HG02981 (cell line): ENCODE data around the gene KCNC1.

Source experiments
- ATAC-seq: cut with Tn5 transposase; IDR thresholded peaks from one replicate; pipeline ENCODE4 v1.9.1; 2021; ENCODE audit warnings: mild to moderate bottlenecking, moderate library complexity; ENCODE audit not compliant: unreplicated experiment

Gene KCNC1

GRCh38 chr11:17772704-17773600 is 38.4 kb downstream of the KCNC1 start:
- no peak for ATAC-seq

DNA sequence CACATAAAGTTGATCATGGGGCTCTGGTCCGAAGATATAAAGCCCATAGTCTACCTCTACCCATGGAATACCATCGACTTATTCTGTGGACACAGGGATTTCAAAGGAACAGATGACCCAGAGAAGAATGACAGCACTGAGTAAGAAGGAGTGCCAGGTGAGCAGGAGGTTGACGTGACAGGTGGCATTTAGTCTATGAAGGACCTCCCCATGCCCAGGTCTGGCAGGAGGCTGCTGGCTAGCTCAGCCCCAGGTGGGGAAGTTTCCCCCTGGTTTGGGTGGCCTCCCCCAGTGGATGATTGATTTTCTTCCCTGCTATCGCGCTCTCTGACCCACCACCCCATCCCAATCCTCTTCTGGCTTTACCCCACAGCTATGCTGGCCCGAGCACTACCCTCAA is 39.1 kb downstream of the KCNC1 start:
- no peak for ATAC-seq

DNA sequence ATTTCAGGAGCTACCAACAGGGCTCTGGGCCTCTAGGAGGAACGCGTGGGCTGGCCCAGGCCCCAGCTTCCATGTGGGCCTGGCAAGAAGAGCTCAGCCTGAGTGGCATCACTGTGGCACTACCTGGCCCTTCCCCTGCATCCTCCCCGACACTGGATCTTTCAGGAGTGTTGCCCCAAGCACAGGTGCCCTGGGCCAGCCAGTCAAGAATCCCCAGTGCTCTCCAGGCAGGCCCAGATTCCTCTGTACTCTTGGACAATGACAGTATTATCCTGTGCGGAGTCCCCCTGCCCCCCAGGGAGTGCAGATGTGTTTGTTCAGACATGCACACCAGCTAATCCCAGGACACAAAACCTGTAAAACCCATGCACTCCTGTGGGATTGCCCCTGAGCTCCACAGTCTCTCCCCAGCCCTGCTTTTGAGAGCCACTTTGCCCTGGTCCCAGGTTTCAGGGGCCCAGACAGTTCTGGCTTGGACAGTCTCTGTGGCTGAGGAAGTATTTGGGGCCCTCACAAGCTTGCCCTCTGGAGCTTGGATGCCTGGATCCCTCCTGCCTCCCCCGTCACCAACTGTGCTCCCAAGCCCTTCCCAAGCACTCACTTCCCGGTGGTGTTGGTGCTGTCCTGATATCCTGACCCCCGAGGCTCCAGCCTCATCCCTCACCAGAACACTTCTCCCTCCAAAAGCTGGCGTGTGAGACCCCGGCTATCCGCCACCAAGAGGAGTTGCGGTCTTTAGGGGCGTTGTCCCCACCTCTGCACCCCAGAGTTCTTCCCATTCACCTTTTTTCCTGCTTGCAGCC is 39.9 kb downstream of the KCNC1 start:
- no peak for ATAC-seq

- ATAC-seq = no peak
Observed at GRCh38 chr11:17775035-17775348, 40.4 kb downstream of the KCNC1 start.

GRCh38 chr11:17775507-17776211 is 41.1 kb downstream of the KCNC1 start:
- no peak for ATAC-seq

GRCh38 chr11:17776212-17776875 is 41.8 kb downstream of the KCNC1 start:
- no peak for ATAC-seq

DNA sequence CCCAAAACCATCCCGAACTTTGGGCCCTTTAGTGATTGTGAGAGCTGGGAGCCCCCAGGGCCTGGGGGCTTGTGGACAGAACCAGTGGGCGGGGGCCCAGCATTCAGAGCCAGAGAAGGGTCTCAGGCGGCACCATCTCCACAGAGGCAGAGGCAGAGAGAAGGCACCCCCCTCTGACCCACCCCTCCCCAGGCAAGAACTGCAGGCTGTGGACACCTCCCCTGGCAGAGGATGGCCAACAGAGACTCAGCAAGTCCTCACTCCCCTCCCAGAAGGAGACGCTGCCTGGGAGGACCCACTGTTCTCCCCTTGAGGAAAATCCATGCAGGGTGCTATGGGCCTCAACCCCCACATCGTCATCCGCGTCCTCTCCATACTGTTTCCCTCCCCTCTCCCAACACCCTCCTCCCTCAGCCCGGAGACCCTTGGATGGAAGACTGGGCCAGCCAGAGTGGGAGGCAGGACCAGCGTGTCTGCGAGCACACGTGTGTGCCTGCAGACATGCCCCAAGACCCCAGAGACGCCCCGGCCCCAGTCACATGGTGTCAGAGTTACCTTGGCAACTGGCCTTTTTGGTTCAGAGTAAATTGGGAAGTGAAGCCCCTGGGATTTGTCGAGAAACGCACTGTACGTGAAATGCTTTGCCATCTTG is 42.6 kb downstream of the KCNC1 start:
- ATAC-seq = no peak

DNA sequence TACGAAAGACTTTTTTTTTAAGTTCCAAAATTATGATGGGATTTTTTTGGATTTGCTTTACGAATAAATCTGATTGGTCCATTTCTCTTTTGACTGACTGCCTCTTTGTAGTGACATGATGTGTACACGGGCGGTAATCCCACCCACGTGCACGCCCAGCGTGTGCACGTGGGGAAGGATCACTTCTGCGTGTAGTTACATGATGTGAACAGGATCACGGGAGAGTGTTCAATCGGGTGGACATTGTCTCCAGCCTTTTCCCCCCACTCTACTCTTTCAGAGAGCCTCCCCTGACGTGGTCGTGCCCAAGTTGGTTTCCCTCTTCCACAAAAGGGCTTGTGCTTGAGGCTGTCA is 43.1 kb downstream of the KCNC1 start:
- ATAC-seq = no peak

DNA sequence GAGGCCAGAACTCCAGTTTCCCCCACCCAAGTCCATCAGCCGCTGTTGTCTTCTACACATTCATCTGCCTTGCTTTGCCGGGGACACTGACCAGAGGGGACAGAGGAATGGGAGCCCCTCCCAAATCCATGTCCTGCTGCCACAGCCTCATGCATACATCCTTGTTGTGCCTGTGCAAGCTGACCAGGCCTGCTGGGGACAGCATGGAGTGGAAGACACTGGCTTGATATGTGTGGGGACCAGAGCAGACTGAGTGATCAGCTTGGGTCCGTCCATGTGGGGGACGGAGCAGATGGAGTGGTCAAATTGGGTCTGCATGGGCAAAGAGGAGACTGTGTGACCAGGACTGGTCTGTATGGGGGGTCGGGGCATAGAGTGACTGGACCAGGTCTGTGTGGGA is 43.8 kb downstream of the KCNC1 start:
- no peak for ATAC-seq

DNA sequence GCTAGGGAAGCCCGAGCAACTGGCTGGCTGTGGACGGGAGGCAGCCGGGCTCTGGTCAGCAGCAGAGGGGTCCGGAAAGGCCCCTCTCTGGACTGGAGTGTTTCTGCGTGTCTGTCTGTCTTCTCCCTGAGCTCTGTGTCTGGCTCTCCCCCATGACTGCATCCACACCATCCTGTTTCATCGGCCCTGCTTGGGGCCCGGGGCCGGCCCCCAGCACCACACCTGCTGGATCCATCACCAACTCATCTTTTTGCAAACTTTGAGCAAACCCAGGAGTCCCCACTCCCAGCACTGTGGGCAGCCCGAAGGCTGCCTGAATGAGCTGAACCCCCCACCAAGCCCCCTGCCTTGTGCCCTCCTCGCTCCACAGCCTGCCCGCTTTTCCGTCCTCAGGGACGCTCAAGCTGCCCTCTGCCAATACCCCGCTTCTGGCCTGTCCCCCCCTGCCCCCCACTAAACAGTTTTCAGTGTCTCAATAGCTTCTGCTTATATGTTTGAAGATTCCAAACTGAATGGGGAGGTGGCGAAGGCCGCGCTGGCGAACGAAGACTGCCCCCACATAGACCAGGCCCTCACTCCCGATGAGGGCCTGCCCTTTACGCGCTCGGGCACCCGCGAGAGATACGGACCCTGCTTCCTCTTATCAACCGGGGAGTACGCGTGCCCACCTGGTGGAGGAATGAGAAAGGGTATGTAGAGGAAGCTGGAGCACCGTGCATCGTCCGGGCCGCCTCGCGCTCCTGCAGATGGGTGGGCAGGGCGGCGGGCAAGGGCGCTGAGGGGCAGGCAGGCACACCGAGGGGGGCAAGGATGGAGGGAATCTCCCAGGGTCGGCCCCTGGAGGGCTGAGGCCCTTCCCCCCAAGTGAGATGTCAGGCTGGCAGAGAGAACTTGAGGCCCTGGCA is 44.6 kb downstream of the KCNC1 start:
- ATAC-seq = no peak

DNA sequence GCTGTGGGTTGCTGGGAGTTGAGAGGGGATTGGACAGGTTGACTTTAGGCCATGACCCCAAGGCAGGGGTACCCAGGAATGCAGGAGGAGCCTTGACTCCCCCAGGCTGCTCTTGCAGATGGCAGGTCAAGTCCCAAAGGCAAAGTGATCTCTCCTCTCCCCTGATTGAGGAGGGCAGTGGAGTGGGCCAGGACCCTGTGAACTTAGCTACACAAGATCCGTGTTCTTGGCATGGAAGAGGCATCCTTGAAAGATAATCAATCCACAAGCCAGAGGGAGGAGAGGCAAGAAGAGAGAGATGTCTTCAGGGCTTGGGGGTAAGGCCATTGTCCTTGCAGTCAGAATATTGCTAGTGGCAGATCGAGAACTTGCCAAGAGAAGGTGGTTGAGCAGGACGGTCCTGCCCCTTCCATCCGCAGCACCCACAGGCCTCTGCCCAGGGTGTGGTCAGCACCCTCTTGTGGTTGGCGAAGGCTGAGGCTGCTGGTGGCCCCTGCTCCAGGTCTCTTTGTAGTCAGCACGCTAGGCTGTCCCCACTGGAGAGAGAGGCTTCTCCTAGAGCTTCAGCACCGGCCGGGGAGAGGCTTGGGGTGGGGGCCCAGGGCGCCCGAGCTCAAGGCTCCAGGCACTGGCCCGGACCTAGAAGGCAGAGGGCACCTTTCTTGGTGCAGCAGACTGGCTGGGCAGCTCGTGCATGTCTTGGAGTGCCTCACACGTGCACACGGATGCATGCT is 45.4 kb downstream of the KCNC1 start:
- ATAC-seq = no peak

GRCh38 chr11:17780668-17781067 is 46.1 kb downstream of the KCNC1 start:
- ATAC-seq = no peak

DNA sequence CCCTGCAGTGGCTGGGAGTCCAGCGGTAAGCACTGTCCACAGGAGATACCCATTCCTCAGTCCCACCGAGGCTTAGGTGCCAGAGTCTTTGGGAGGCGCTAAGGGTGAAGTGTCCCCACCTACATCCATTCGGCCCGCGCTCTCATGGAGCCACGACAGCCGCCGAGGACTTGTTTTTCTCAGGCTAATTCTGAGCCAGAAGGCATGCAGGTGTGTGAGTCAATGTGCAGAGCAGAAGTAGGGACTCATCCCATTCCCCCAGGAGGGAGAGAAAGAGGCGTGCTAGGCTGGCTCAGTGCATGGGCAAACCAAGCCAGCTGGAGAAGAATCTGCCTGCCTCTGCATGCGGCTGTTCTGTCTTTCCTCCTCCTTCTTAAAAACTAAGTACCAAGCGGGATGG is 46.6 kb downstream of the KCNC1 start:
- no peak for ATAC-seq

- no peak for ATAC-seq
Observed at GRCh38 chr11:17781626-17782025, 47.0 kb downstream of the KCNC1 start.

DNA sequence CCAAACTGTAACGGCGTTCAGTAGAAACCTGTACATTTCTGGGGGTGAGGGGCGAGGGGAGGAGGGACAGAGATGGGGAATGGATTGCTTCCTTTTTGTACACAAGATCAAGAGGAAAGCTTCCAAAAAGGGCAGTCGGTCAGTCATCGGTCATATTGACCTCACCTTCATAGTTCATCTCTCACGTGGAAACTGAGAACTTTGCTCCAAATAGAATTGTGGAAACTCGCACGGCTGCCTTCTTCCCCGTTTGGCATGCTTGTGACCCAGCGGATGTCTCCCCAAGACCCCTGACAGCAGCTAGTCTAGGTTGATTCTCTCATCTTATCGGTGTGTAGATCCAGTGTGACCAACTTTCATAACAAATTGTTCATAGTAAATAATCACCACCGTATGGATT is 47.6 kb downstream of the KCNC1 start:
- ATAC-seq = no peak

- no peak for ATAC-seq
Observed at GRCh38 chr11:17782603-17783337, 48.2 kb downstream of the KCNC1 start.

- ATAC-seq = no peak
Observed at GRCh38 chr11:17783878-17784277, 49.3 kb downstream of the KCNC1 start.

- ATAC-seq = no peak
Observed at GRCh38 chr11:17786824-17787525, 52.4 kb downstream of the KCNC1 start.
